Jurkat, Clone E6-1 (cell line): ENCODE measurements around the gene HTRA2.

Source experiments
- DNase-seq: peaks from one replicate; pipeline ENCODE4 v3.0.0-alpha.2; 2011; ENCODE audit warnings: low read depth, low spot score
- H3K4me3 ChIP-seq: 2 replicates; pipeline ENCODE4 v1.5.1; 2011; ENCODE audit warnings: mild to moderate bottlenecking, low read length, control low read depth, moderate library complexity

HTRA2 gene

GRCh38 chr2:74499267-74499939 is 30.3 kb upstream of the HTRA2 start, which contains the start of gene LBX2:
Gene LBX2, minus strand, starts transcription at chr2:74499603. Its CDS starts 66 bp downstream, at chr2:74499537.
- no peak for DNase-seq
- H3K4me3 ChIP-seq, result no peak within 1 kb of the TSS

- DNase-seq, result no peak
- H3K4me3 ChIP-seq, result no peak overlapping the region
Observed at GRCh38 chr2:74499940-74500577, 29.7 kb upstream of the HTRA2 start.

GRCh38 chr2:74500578-74500946 is 29.2 kb upstream of the HTRA2 start:
- H3K4me3 ChIP-seq, result no peak overlapping the region
- DNase-seq, result no peak

- no peak overlapping the region for H3K4me3 ChIP-seq
Observed at GRCh38 chr2:74501335-74502071, 28.2 kb upstream of the HTRA2 start.

GRCh38 chr2:74502147-74502719 is 27.5 kb upstream of the HTRA2 start:
- no peak for DNase-seq
- H3K4me3 ChIP-seq, result no peak overlapping the region

More at GRCh38 chr2:74501335-74502071, 28.2 kb upstream of the HTRA2 start:
- no peak for DNase-seq

GRCh38 chr2:74502720-74503505 is 26.8 kb upstream of the HTRA2 start:
- no peak overlapping the region for H3K4me3 ChIP-seq
- DNase-seq, result no peak

- no peak for DNase-seq
- H3K4me3 ChIP-seq, result no peak overlapping the region
Observed at GRCh38 chr2:74503506-74504475, 25.9 kb upstream of the HTRA2 start.

- no peak overlapping the region for H3K4me3 ChIP-seq
- no peak for DNase-seq
Observed at GRCh38 chr2:74504591-74504990, 25.1 kb upstream of the HTRA2 start.

GRCh38 chr2:74505448-74506246 is 24.1 kb upstream of the HTRA2 start:
- no peak overlapping the region for H3K4me3 ChIP-seq
- DNase-seq, result no peak

- H3K4me3 ChIP-seq, result peak within 1 kb of the TSS; percentile 90
- DNase-seq, result peak; percentile 98
Observed at GRCh38 chr2:74507145-74507925, 22.4 kb upstream of the HTRA2 start, which contains the start of gene PCGF1. Gene PCGF1, minus strand, starts transcription at chr2:74507695. Its CDS starts 27 bp downstream, at chr2:74507668.

- peak overlapping the region; percentile 90 for H3K4me3 ChIP-seq
- DNase-seq, result no peak
Observed at GRCh38 chr2:74507926-74508520, 21.7 kb upstream of the HTRA2 start.

- no peak overlapping the region for H3K4me3 ChIP-seq
- DNase-seq, result no peak
Observed at GRCh38 chr2:74510272-74510671, 19.5 kb upstream of the HTRA2 start.

GRCh38 chr2:74511104-74511989 is 18.4 kb upstream of the HTRA2 start:
- no peak for DNase-seq
- H3K4me3 ChIP-seq, result no peak overlapping the region

GRCh38 chr2:74512744-74513604 is 16.8 kb upstream of the HTRA2 start:
- peak overlapping the region; percentile 60 for H3K4me3 ChIP-seq
- no peak for DNase-seq
